GM18861 (cell line): Measurements from ENCODE around the gene ZFP91.

Source experiments
- ATAC-seq: cut with Tn5 transposase; IDR thresholded peaks from one replicate; pipeline ENCODE4 v1.9.1; 2021; ENCODE audit not compliant: unreplicated experiment

Gene ZFP91

GRCh38 chr11:58626934-58627483 is 48.1 kb downstream of the ZFP91 start:
- no peak for ATAC-seq

- ATAC-seq: no peak
Measured at GRCh38 chr11:58628446-58628845, 49.6 kb downstream of the ZFP91 start.

- ATAC-seq: no peak
Measured at GRCh38 chr11:58629857-58630256, 51.0 kb downstream of the ZFP91 start.

GRCh38 chr11:58631378-58631777 is 52.5 kb downstream of the ZFP91 start:
- ATAC-seq: no peak

- ATAC-seq: no peak
Measured at GRCh38 chr11:58632510-58632909, 53.6 kb downstream of the ZFP91 start.

- no peak for ATAC-seq
Measured at GRCh38 chr11:58636587-58636986, 57.7 kb downstream of the ZFP91 start.

- ATAC-seq: no peak
Measured at GRCh38 chr11:58637371-58637770, 58.5 kb downstream of the ZFP91 start.

GRCh38 chr11:58639103-58639502 is 60.2 kb downstream of the ZFP91 start:
- no peak for ATAC-seq

- no peak for ATAC-seq
Measured at GRCh38 chr11:58639669-58640068, 60.8 kb downstream of the ZFP91 start.

- peak; percentile 49 for ATAC-seq
Measured at GRCh38 chr11:58640386-58641023, 61.6 kb downstream of the ZFP91 start.

GRCh38 chr11:58641341-58641740 is 62.5 kb downstream of the ZFP91 start:
- ATAC-seq: no peak

GRCh38 chr11:58641803-58642581 is 63.1 kb downstream of the ZFP91 start:
- ATAC-seq: no peak

- no peak for ATAC-seq
Measured at GRCh38 chr11:58645854-58646253, 67.0 kb downstream of the ZFP91 start.

- peak; percentile 87 for ATAC-seq
Measured at GRCh38 chr11:58647141-58647699, 68.4 kb downstream of the ZFP91 start.

- ATAC-seq: no peak
Measured at GRCh38 chr11:58647866-58648265, 69.0 kb downstream of the ZFP91 start.

GRCh38 chr11:58649623-58650022 is 70.8 kb downstream of the ZFP91 start:
- no peak for ATAC-seq

- no peak for ATAC-seq
Measured at GRCh38 chr11:58650496-58650895, 71.6 kb downstream of the ZFP91 start.

GRCh38 chr11:58652726-58653280 is 73.9 kb downstream of the ZFP91 start:
- ATAC-seq: no peak

GRCh38 chr11:58654079-58654907 is 75.4 kb downstream of the ZFP91 start:
- ATAC-seq: peak; percentile 95

- no peak for ATAC-seq
Measured at GRCh38 chr11:58654908-58655296, 76.0 kb downstream of the ZFP91 start.

GRCh38 chr11:58656348-58656747 is 77.5 kb downstream of the ZFP91 start:
- ATAC-seq: no peak
